Stomach (tissue), 9 donors: Measurements from ENCODE around the gene KRTAP10-1. TPM values are rescaled to one million over a fixed set of nuclear protein-coding genes. Genes with fewer than 3 reads are reported as not detected.

Experiments
- DNase-seq, 2 donors: peaks; one replicate each; pipeline versions ENCODE4 v3.0.0 to v3.0.0-alpha.2; 2013 to 2019
- H3K27ac ChIP-seq, 5 donors: fragments of 200-600 bp in 4 of 5; sonication (generic) in 4 of 5; one replicate each; pipeline ENCODE4 v1.5.1; 2013 to 2019; ENCODE audit warnings: mild to moderate bottlenecking in 1 of 5, moderate library complexity in 1 of 5
- H3K27me3 ChIP-seq, 3 donors: fragments of 200-600 bp; sonication (generic); one replicate each; pipeline ENCODE4 v1.5.1; 2017 to 2019; ENCODE audit warnings: mixed run types in 1 of 3
- H3K36me3 ChIP-seq, 4 donors: fragments of 200-600 bp; sonication (generic); 1 replicate in 3 of 4; 2 replicates in 1 of 4; pipeline ENCODE4 v1.5.1; 2016 to 2019
- H3K4me1 ChIP-seq, 4 donors: fragments of 200-600 bp; sonication (generic); one replicate each; pipeline ENCODE4 v1.5.1; 2016 to 2019
- H3K4me3 ChIP-seq, 4 donors: fragments of 200-600 bp; sonication (generic) in 3 of 4; one replicate each; pipeline ENCODE4 v1.5.1; 2016 to 2019; ENCODE audit warnings: mild to moderate bottlenecking in 1 of 4
- H3K9me3 ChIP-seq, 4 donors: fragments of 200-600 bp; sonication (generic); one replicate each; pipeline ENCODE4 v1.5.1; 2016 to 2019
- EP300 ChIP-seq: sonication (generic); formaldehyde crosslinking; IDR thresholded peaks from one replicate; pipeline ENCODE4 v1.6.1; 2017; ENCODE audit warnings: antibody characterized with exemption
- POLR2A ChIP-seq, 4 donors: fragments of 450-650 bp; IDR thresholded peaks; one replicate each; pipeline ENCODE4 v1.6.1; 2016; ENCODE audit warnings: antibody characterized with exemption in 4 of 4, control low read depth in 2 of 4, mild to moderate bottlenecking in 1 of 4, moderate library complexity in 1 of 4
- POLR2AphosphoS5 ChIP-seq, 3 donors: sonication (generic); formaldehyde crosslinking; IDR thresholded peaks; one replicate each; pipeline ENCODE4 v1.6.1; 2016; ENCODE audit warnings: antibody characterized with exemption in 3 of 3
- WGBS, 5 donors: extraction: QIAGEN DNeasy Blood & Tissue Kit in 3 of 5; methylation state at CpG; one replicate each; pipeline versions ENCODE4 v1.1.5 to v1.1.7; 2013 to 2018; 5-methylcytosine and 5-hydroxymethylcytosine counted together
- intact Hi-C: fragments of 100-400 bp; cut with DNase I; formaldehyde crosslinking; loops from one replicate; pipeline ENCODE4 v1.15.1; 2023; ENCODE audit warnings: low total_unique reads
- polyA plus RNA-seq, 3 donors: library from polyadenylated mRNA; stranded (reverse); fragments of 200-250 nt; gene quantifications; one replicate each; pipeline ENCODE4 v1.2.3, GENCODE V29; 2013
- total RNA-seq, 5 donors: library from RNA; depleted of rRNA; stranded (reverse); fragments of >200 nt; gene quantifications; one replicate each; pipeline versions ENCODE4 v1.1.0 to v1.2.3, GENCODE V29; 2014 to 2016
- TF ChIP-seq, protein P1 (sequence below), 7 experiments: fragments of 450-650 bp in 4 of 7; fragments of 200-600 bp in 3 of 7; sonication (generic) in 3 of 7; IDR thresholded peaks; one replicate each; pipeline ENCODE4 v1.5.1; 2016 to 2019; ENCODE audit warnings: antibody characterized with exemption in 7 of 7, control low read depth in 2 of 7, mild to moderate bottlenecking in 1 of 7
- donor health status: healthy with polysubstance abuse.
- donor health status: Bipolar disorder and iron deficiency.
- donor health status: healthy.

The KRTAP10-1 gene
- total and polyA plus RNA-seq, 8 donors: not detected

DNA sequence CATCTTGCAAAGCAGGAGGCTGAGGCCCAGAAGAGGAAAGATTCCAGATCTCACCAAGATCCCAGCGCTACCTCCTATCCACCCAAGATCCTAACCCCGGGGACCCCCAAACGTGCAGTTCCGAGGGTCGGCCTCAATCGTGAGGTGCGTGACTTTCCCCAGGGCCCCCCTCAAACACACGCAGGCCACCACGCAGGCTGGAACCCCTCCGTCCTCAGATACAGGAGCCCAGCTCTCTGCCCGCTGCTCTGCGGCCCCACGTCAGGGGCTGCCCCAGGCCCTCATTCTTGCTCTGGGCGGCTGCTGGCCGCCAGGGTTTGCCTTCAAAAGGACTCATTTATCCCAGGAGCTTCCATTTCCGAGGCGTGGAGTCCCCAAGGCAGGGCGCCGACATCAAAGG, 39.9 kb downstream of the KRTAP10-1 start:
- H3K27ac ChIP-seq: no peak overlapping the region
- peaks cover 0 to 68% (median 0%) of the 10 kb centered on the region in 3 donors for H3K27me3 ChIP-seq
- DNase-seq: no peak
- peaks cover 0 to 23% (median 18%) of the 10 kb centered on the region in 4 donors for H3K4me1 ChIP-seq
- 78 to 86% (median 80%) methylated on average over 19 of the region's 19 CpGs for WGBS, 5 donors
- no peak overlapping the region for H3K4me3 ChIP-seq
- intact Hi-C loops: no loop called here
- H3K36me3 ChIP-seq: no peaks in the 10 kb centered on the region
- H3K9me3 ChIP-seq: no peaks in the 10 kb centered on the region
- TF ChIP-seq POLR2AphosphoS5 (IDR thresholded peaks at IDR 0.05) (no peak), EP300 (no peak), POLR2A (IDR thresholded peaks at IDR 0.05) (no peak)
- TF ChIP-seq, protein P1, sequence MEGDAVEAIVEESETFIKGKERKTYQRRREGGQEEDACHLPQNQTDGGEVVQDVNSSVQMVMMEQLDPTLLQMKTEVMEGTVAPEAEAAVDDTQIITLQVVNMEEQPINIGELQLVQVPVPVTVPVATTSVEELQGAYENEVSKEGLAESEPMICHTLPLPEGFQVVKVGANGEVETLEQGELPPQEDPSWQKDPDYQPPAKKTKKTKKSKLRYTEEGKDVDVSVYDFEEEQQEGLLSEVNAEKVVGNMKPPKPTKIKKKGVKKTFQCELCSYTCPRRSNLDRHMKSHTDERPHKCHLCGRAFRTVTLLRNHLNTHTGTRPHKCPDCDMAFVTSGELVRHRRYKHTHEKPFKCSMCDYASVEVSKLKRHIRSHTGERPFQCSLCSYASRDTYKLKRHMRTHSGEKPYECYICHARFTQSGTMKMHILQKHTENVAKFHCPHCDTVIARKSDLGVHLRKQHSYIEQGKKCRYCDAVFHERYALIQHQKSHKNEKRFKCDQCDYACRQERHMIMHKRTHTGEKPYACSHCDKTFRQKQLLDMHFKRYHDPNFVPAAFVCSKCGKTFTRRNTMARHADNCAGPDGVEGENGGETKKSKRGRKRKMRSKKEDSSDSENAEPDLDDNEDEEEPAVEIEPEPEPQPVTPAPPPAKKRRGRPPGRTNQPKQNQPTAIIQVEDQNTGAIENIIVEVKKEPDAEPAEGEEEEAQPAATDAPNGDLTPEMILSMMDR (IDR thresholded peaks at IDR 0.05): no peak

DNA sequence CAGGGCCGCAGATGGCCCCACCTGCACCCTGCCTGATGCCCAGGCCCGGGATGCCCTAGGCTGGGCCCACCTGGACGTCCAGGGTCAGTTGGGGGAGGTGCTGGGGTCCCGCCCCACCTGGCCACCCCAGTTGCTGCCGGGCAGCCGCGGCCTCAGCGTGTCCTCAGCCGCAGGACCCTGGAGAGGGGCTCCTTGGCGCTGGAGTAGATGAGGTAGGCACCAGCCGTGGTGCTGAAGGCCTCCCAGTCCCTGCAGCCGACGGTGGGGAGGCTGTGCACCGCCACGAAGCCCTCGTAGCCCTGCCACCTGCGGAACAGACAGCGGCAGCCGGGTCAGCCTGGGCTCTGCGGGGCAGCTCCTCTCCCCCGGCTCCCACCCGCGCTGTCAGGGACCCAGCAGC, 40.4 kb downstream of the KRTAP10-1 start:
- Histone ChIP-seq H3K27me3 (peaks cover 0 to 73% (median 0%) of the 10 kb centered on the region in 3 donors), H3K4me1 (peaks cover 0 to 23% (median 18%) of the 10 kb centered on the region in 4 donors), H3K27ac (no peak overlapping the region), H3K9me3 (no peaks in the 10 kb centered on the region), H3K4me3 (no peak overlapping the region), H3K36me3 (no peaks in the 10 kb centered on the region)
- DNase-seq: no peak
- TF ChIP-seq EP300 (no peak), POLR2A (IDR thresholded peaks at IDR 0.05) (no peak), POLR2AphosphoS5 (IDR thresholded peaks at IDR 0.05) (no peak)
- TF ChIP-seq, protein P1 (IDR thresholded peaks at IDR 0.05): no peak
- WGBS, 5 donors: 82 to 90% (median 88%) methylated on average over 13 to 23 of the region's 23 CpGs
- intact Hi-C loops: no loop called here

DNA sequence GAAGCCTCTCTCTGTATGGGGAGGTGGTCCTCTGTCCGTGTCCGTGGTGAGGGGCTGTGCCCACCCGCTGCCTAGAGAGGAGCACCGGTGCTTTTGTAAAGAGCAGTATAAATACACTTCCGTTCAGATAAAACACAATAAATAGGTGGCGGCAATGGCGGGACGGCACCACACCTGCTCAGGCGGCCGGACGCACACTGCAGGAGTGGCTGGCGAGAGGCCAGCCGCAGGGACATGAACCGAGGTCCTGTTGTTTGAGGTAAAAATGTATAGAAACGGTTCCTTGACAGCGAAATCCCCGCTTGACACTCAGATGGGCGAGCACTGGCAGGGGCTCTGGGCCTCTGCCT, 40.8 kb downstream of the KRTAP10-1 start:
- no peak for TF ChIP-seq EP300
- TF ChIP-seq, protein P1 (IDR thresholded peaks at IDR 0.05): no peak
- 31 to 73% (median 43%) methylated on average over 17 to 18 of the region's 18 CpGs for WGBS, 5 donors
- intact Hi-C loops: no loop called here

DNA sequence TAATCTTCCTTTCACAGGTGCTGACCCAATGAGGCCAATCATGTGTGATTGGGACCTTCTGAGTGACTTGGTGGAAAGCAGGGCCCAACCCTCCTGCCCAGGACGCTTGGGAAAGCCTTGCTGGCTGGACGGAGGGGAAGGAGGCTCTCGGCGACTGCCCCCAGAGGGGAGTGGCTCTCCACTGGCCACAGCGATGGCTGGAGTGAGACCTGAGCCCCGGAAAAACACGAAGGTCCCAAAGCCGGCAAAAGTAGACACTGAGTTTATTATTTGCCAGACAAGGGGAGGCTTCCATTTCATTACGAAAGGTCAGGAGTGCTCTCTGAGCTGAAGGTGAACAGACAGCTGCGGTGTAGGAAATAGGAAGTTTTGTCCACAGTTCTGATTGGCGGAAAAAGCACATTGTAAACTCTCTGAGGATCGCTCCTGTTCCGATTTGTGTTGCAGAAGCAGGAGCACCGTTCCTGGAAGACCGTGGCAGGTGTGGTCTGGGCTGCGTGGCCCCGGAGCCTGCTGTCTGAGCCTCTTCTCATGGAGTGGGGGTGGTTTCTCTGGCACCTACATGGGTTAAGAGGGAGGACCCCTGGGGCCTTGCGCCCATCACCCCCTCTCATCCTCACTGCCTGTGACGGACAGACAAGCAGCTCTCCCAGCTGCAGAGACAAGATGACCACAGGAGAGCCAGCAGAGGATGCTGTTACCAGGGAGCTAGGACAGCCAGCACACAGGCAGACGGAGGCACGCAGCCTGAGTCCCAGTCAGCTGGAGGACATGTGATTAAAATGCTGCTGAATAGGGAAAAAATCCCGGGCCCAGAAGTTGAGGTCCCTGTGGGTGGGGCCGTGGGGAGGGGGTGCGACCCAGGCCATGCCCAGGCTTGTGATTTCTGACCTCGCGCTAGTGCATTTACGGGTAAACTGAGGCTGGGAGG, 41.5 kb downstream of the KRTAP10-1 start:
- peaks cover 0 to 70% (median 0%) of the 10 kb centered on the region in 3 donors for H3K27me3 ChIP-seq
- DNase-seq: no peak
- 58 to 69% (median 63%) methylated on average over 27 of the region's 27 CpGs for WGBS, 5 donors
- H3K9me3 ChIP-seq: peaks cover 0 to 4% (median 2%) of the 10 kb centered on the region in 4 donors
- TF ChIP-seq, protein P1 (IDR thresholded peaks at IDR 0.05): no peak
- no peak for TF ChIP-seq POLR2A (IDR thresholded peaks at IDR 0.05)
- TF ChIP-seq EP300: no peak
- TF ChIP-seq POLR2AphosphoS5 (IDR thresholded peaks at IDR 0.05): no peak
- intact Hi-C loops: no loop called here
- H3K4me1 ChIP-seq: peaks cover 0 to 23% (median 18%) of the 10 kb centered on the region in 4 donors
- H3K27ac ChIP-seq: no peak overlapping the region
- no peaks in the 10 kb centered on the region for H3K36me3 ChIP-seq
- no peak overlapping the region for H3K4me3 ChIP-seq

More for the DNA sequence above, 40.8 kb downstream of the KRTAP10-1 start:
- H3K27ac ChIP-seq: no peak overlapping the region
- no peaks in the 10 kb centered on the region for H3K9me3 ChIP-seq
- H3K36me3 ChIP-seq: no peaks in the 10 kb centered on the region
- H3K4me3 ChIP-seq: no peak overlapping the region
- H3K4me1 ChIP-seq: peaks cover 0 to 23% (median 18%) of the 10 kb centered on the region in 4 donors
- H3K27me3 ChIP-seq: peaks cover 0 to 76% (median 0%) of the 10 kb centered on the region in 3 donors
- peak in 1 of 2 donors; percentile 47 for DNase-seq
